ENCODE measurements around the gene ATP5MC3. TPM values are rescaled to one million over a fixed set of nuclear protein-coding genes. Genes with fewer than 3 reads are reported as not detected.

The ATP5MC3 gene
- total and polyA plus RNA-seq, 4 experiments from 2014 or later = 77.0 to 401 (median 198) TPM

Small RNA genes within 50 kb of the gene (microRNA-seq; reads per million reads assigned to microRNA genes)
- not detected for gene MIR933 (ENCODE audit: borderline microRNAs expressed, borderline number of aligned reads, borderline replicate concordance)

Other genes with a start within 250 kb of the ATP5MC3 start
- gene CHN1, start 176.3 kb downstream of the ATP5MC3 start, total RNA-seq = 1 to 10 TPM; 3.4 to 3.7 TPM
- gene CHN1, start 176.3 kb downstream of the ATP5MC3 start, polyA plus RNA-seq = 10 to 100 TPM; 14.1 to 15.3 TPM
- 10 to 100 TPM; 66.1 to 67.4 TPM for gene ATF2, start 13.5 kb downstream of the ATP5MC3 start, total RNA-seq
- 10 to 100 TPM; 26.2 to 40.2 TPM for gene ATF2, start 13.5 kb downstream of the ATP5MC3 start, polyA plus RNA-seq